22Rv1 (cell line): ENCODE measurements around the gene ADAMTSL2.

Experiments
- H3K27ac ChIP-seq: fragments of 450-650 bp; 2 replicates; pipeline ENCODE4 v1.5.1; 2017
- ZFX ChIP-seq: fragments of 450-650 bp; IDR thresholded peaks from 2 replicates; pipeline ENCODE4 v1.6.1; 2017; ENCODE audit warnings: antibody characterized with exemption, borderline replicate concordance
- TF ChIP-seq, protein P1 (sequence below): fragments of 450-650 bp; IDR thresholded peaks from 2 replicates; pipeline ENCODE4 v1.5.1; 2017; ENCODE audit warnings: mild to moderate bottlenecking

The ADAMTSL2 gene

DNA sequence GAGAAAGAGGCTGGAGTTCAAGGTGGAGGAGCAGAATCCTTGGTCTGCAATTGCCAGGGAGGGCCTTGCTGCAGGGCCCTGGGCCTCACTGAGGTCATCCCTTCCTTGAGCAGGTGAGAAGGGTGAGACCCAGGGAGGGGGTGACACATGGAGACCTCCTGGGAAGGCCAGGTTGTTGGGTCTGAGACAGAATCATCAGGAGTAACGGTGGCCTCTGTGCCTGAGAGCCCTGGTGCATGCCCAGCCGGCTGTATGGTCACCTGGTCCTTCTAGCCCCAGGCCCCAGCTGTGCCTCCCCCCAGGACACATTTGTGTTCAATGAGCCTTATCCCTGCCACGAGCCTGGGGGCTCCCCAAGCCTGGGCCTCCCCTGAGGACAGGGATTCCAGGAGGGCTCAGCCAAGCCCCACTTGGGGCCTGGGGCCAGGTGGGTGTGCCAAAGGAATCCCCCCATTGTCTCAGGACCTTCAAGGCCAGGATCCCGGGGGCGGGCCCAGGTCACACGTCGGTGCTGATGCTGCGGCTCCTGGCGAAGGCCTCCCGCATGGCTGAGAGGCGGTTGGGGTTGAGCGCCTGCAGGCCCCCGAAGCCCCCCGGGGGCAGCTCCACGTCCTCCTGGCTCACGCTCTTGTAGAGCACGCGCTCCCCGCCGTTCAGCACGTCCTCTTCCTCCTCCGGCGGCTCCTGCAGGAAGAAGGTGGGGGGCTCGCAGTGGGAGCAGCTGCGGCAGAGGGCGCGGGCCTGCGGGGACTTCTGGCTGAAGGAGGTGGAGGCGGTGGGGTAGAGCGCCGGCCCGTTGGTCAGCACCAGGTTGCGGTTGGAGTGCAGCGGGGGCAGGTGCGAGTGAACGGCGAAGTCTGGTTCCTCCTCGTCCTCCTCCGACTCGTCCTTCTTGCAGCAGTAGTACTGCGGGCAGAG, 44.3 kb downstream of the ADAMTSL2 start:
- no peak for TF ChIP-seq ZFX
- TF ChIP-seq, protein P1, sequence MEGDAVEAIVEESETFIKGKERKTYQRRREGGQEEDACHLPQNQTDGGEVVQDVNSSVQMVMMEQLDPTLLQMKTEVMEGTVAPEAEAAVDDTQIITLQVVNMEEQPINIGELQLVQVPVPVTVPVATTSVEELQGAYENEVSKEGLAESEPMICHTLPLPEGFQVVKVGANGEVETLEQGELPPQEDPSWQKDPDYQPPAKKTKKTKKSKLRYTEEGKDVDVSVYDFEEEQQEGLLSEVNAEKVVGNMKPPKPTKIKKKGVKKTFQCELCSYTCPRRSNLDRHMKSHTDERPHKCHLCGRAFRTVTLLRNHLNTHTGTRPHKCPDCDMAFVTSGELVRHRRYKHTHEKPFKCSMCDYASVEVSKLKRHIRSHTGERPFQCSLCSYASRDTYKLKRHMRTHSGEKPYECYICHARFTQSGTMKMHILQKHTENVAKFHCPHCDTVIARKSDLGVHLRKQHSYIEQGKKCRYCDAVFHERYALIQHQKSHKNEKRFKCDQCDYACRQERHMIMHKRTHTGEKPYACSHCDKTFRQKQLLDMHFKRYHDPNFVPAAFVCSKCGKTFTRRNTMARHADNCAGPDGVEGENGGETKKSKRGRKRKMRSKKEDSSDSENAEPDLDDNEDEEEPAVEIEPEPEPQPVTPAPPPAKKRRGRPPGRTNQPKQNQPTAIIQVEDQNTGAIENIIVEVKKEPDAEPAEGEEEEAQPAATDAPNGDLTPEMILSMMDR, result no peak
- no peak overlapping the region for H3K27ac ChIP-seq

GRCh38 chr9:133579601-133580418, 45.3 kb downstream of the ADAMTSL2 start:
- no peak for TF ChIP-seq ZFX
- TF ChIP-seq, protein P1, result no peak
- H3K27ac ChIP-seq, result no peak overlapping the region

- no peak overlapping the region for H3K27ac ChIP-seq
- TF ChIP-seq, protein P1, result no peak
- no peak for TF ChIP-seq ZFX
Measured at GRCh38 chr9:133580419-133580738, 45.9 kb downstream of the ADAMTSL2 start.

- H3K27ac ChIP-seq, result no peak overlapping the region
- TF ChIP-seq ZFX, result no peak
- TF ChIP-seq, protein P1, result no peak
Measured at GRCh38 chr9:133581011-133581410, 46.5 kb downstream of the ADAMTSL2 start.

DNA sequence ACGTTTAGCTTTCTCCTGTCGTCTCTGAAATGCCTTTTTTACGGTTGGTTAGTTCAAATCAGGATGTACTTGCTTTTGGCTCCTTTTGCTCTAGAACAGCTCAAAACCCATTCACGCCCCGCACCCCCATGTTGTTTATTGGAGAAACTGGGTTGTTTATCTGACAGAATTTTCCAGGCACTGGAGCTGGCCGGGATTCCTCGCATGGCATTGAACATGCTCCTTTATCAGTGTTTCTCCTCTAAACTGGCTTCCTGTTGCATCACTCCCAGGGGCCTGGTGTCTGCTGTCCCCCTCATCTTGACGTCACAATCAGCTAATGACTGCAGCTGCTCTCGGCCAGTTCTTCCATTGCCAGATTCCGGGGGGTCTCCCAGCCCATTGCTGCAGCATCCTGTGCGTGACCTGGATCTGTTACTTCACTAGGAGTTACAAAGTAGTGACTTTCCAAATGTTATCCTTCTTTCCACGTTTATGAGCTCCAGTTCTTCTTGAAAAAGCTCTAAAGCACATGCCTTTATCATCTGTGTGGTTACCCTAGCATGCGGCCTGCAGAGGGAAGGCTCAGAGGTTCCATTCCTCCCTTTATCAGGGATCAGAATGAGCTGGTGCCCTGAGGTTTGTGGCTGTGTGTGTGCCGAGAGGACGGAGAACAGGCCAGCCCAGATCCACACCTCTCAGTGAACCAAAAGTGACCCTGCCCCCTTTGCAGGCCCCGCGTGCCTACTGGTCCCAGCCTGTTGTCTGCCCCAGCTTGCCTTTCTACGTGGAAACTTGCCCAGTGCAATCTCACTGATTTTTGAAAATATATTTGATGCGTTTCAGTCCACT, 47.2 kb downstream of the ADAMTSL2 start:
- H3K27ac ChIP-seq, result no peak overlapping the region
- TF ChIP-seq ZFX, result no peak
- TF ChIP-seq, protein P1, result no peak

- H3K27ac ChIP-seq, result no peak overlapping the region
- TF ChIP-seq ZFX, result no peak
- TF ChIP-seq, protein P1, result no peak
Measured at GRCh38 chr9:133582501-133583045, 48.1 kb downstream of the ADAMTSL2 start.
